HTR-8/SVneo (cell line): ENCODE measurements around the gene SUPT20HL1.
"Not testable (repeated sequence)": the region's sequence is repeated elsewhere in the genome, so short reads cannot be mapped to it uniquely, and the experiment has no call there.

Experiments used
- DNase-seq: peaks from one replicate; pipeline ENCODE4 v3.0.0; 2011; ENCODE audit warnings: low spot score, mixed read lengths; ENCODE audit not compliant: insufficient read length
- FAIRE-seq: peaks from 2 replicates; lab custom pipeline; 2011; peaks lifted over from hg19 to GRCh38; lab: Jason Lieb, UNC

The SUPT20HL1 gene

GRCh38 chrX:24362089-24362745 lies 1.8 kb downstream of the SUPT20HL1 start:
- peak; percentile 84 for FAIRE-seq
- DNase-seq: not testable (repeated sequence)

DNA sequence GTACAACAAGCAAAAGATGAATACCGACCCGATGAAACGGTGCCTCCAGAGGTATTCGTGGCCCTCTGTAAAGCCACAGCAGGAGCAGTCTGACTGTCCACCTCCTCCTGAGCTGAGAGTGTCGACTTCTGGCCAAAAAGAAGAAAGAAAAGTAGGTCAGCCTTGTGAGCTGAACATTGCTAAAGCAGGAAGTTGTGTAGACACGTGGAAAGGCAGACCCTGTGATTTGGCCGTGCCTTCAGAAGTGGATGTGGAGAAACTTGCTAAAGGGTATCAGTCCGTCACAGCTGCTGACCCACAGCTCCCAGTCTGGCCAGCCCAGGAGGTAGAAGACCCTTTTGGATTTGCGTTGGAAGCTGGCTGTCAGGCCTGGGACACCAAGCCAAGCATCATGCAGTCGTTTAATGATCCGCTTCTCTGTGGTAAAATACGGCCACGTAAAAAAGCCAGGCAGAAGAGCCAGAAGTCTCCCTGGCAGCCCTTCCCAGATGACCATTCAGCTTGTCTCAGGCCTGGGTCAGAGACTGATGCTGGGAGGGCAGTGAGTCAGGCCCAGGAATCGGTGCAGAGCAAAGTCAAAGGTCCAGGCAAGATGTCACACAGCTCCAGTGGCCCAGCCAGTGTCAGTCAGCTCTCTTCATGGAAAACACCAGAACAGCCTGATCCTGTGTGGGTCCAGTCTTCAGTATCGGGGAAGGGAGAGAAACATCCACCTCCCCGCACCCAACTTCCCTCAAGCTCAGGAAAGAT lies 3.2 kb downstream of the SUPT20HL1 start:
- DNase-seq, FAIRE-seq: not testable (repeated sequence)

DNA sequence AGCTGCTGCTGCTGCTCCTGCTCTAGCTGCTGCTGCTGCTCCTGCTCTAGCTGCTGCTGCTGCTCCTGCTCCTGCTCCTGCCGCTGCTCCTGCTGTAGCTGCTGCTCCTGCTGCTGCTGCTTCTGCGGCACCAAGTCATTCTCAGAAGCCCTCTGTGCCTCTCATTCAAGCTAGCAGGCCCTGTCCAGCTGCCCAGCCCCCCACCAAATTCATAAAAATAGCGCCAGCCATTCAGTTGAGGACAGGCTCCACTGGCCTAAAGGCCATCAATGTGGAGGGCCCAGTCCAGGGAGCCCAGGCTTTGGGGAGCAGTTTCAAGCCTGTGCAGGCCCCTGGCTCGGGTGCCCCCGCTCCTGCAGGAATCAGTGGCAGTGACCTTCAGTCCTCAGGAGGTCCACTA lies 3.9 kb downstream of the SUPT20HL1 start:
- peak; percentile 58 for FAIRE-seq
- no peak for DNase-seq

GRCh38 chrX:24364851-24365538 lies 4.6 kb downstream of the SUPT20HL1 start:
- FAIRE-seq (peak; percentile 94), DNase-seq (no peak)

- FAIRE-seq: peak; percentile 98
- DNase-seq: not testable (repeated sequence)
Measured at GRCh38 chrX:24366762-24367400, 6.4 kb downstream of the SUPT20HL1 start.

GRCh38 chrX:24369816-24370215 lies 9.4 kb downstream of the SUPT20HL1 start:
- FAIRE-seq (no peak), DNase-seq (no peak)

DNA sequence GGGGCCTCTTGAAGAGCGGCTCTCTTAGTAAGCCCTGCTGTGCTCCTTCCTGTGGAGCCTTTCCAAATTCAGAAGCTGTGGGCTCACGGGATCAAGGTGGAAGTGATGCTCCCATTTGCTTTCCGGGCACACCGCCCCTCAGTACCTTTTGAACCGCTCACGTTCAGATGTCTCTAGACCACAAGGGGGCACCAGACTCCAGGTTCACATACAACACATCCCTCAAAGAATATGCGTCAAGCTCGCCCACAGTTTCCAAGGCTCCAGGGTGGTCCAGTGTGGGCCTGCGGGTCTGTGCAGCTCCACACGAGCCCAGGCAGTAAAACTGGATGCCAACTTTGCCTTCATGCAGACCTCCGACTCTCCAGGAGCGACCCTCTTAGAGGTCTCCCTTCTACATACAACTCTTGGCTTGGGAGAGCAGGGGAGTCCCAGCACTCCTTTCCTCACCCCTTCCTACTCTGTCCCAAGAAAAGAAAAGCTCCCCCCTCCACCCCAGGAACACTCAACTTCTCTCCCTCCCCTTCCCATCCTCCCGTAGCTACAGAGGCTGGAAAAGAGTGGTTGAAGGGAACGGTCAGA lies 11.0 kb downstream of the SUPT20HL1 start:
- FAIRE-seq (peak; percentile 93), DNase-seq (peak; percentile 81)

- FAIRE-seq (peak; percentile 94), DNase-seq (no peak)
Measured at GRCh38 chrX:24372021-24372763, 11.8 kb downstream of the SUPT20HL1 start.

DNA sequence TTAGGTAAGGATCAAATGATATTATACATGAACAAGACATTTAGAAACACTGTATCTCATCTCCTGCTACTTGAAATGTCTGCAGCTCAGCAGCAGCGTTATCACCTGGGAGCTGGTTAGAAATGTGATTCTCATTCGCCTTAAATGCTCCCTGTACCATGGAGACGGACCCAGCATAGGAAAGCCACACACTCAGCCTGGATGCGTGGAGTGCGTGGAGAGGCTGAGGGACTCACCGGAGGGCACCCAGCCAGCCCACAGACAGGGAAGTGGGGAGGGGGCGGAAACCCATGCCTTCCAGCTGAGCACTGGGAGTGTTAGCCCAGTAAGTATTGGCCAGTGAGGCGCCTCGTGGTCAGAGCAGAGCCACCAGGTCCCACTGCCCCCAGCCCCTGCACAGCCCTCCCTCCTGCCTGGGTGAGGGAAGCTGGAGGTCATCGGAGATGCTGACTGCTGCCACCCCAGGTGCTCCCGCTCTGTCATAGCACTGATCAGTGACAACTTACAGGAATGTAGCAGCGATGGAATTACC lies 15.2 kb downstream of the SUPT20HL1 start:
- DNase-seq: no peak

GRCh38 chrX:24376403-24376802 lies 16.0 kb downstream of the SUPT20HL1 start:
- DNase-seq: no peak
- no peak for FAIRE-seq

More for the DNA sequence above, 15.2 kb downstream of the SUPT20HL1 start:
- FAIRE-seq: peak; percentile 69

DNA sequence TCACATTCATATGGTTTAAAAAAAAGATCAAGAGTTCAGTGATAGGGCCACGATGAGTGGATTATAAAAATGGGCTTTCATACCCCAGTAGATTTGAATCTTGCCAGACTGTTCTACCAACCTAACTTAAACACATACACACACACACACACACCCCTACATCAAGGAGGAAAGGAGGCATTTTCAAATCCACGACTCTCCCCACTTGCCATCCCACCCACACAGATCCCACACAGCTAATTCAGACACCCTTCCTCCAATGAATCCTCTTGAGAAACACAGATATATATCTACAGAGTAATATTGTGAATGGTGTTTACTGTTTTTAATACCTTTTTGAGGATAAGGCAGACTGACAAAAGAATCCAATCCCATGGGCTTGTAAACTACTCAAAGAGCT lies 16.8 kb downstream of the SUPT20HL1 start:
- FAIRE-seq (no peak), DNase-seq (no peak)

DNA sequence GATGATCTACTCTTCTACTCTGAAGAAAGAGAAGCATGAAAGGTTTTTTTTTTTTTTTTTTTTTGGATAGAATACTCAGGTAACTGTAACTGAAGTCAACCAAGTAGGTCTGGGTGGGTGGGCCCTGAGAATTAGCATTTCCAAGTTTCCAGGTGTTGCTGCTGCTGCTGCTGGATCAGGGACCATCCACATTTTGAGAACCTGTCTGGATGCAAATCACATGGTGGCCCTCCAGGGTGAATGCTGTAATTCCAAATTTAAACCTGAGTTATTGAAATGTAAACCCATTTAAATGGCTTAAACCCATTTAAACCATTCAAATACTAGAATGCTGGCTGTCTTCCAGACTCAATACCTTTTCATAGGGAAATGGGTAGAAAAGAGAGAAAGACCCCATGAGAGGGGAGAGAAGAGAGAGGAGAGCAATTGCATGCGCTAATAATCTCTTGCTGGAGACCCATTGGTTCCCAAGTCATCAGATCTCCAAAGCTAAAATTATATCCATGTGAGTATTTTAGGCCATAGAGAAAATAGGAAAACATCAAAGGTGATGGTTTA lies 17.6 kb downstream of the SUPT20HL1 start:
- DNase-seq: no peak
- no peak for FAIRE-seq

GRCh38 chrX:24378706-24379105 lies 18.3 kb downstream of the SUPT20HL1 start:
- no peak for FAIRE-seq

GRCh38 chrX:24380262-24381187 lies 20.1 kb downstream of the SUPT20HL1 start:
- FAIRE-seq (peak; percentile 46), DNase-seq (no peak)

More at GRCh38 chrX:24378706-24379105, 18.3 kb downstream of the SUPT20HL1 start:
- DNase-seq: no peak

GRCh38 chrX:24382315-24382714 lies 21.9 kb downstream of the SUPT20HL1 start:
- not testable (repeated sequence) for DNase-seq, FAIRE-seq

DNA sequence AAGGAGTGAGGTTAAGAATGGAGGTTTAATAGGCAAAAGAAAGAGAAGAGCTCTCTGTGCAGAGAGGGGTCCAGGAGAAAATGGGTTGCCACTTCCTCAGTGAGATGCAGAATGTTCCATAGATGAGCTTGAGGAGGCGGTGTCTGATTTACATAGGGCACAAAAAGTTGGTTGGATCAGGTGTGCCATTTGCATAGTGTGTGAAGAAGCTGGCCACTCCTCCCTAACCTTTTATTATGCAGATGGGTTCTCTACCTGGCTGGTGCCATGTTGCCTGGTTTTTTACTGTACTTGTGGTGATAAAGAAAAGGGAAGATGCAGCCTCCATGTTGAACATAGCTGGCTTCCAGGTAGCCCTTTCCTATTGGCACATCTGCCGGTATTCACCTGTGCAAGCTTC lies 27.3 kb downstream of the SUPT20HL1 start:
- DNase-seq (no peak), FAIRE-seq (no peak)

- FAIRE-seq (no peak), DNase-seq (no peak)
Measured at GRCh38 chrX:24391389-24391788, 30.9 kb downstream of the SUPT20HL1 start.

DNA sequence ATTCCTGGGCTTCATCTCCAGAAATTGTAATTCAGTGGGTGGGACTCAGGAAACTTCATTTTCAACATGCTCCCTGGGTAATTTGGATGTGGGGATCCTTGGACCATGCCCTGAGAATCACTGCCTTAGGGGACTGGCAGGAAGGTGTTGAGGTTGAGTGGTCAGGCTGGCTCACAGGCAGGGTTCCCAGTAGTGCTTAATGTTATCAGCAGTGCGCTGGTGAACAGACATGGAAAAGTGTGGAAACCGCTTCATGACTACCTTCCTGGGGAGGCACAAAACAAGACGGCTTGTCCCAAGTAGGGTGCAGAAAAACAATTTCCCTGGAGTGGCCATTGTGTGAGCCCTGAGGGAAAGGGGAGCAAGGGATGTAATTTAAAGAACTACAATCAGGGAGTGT lies 31.4 kb downstream of the SUPT20HL1 start:
- FAIRE-seq (no peak), DNase-seq (no peak)
